Right cardiac atrium (tissue), 5 donors: ENCODE results near the gene STAM. TPM values are rescaled to one million over a fixed set of nuclear protein-coding genes. Genes with fewer than 3 reads are reported as not detected.

Source experiments
- ATAC-seq, 2 donors: fragments of 200-7000 bp; cut with Tn5 transposase; one replicate each; pipeline versions ENCODE4 v1.8.0 to v1.9.1; 2020; ENCODE audit warnings: moderate library complexity in 2 of 2, mild to moderate bottlenecking in 1 of 2
- DNase-seq, 3 donors: peaks; one replicate each; pipeline ENCODE4 v3.0.0-alpha.2; 2020
- H3K27ac ChIP-seq: one replicate; pipeline ENCODE4 v1.5.1; 2013; ENCODE audit warnings: mild to moderate bottlenecking, low read length, control low read depth, moderate library complexity
- H3K27me3 ChIP-seq: one replicate; pipeline ENCODE4 v1.6.1; 2013; ENCODE audit not compliant: control insufficient read depth, insufficient read depth
- H3K4me1 ChIP-seq: one replicate; pipeline ENCODE4 v1.6.1; 2013; ENCODE audit warnings: low read length; ENCODE audit not compliant: control insufficient read depth, insufficient read depth
- H3K4me3 ChIP-seq: one replicate; pipeline ENCODE4 v1.5.1; 2013; ENCODE audit warnings: low read length, control low read depth
- H3K9me3 ChIP-seq: one replicate; pipeline ENCODE4 v1.6.1; 2013; ENCODE audit warnings: low read length; ENCODE audit not compliant: control insufficient read depth
- WGBS: extraction: QIAGEN DNeasy Blood & Tissue Kit; methylation state at CpG from one replicate; pipeline ENCODE4 v1.1.7; 2013; 5-methylcytosine and 5-hydroxymethylcytosine counted together
- intact Hi-C, 4 donors: fragments of 100-400 bp; cut with DNase I; formaldehyde crosslinking; loops; one replicate each; pipeline versions ENCODE4 v1.11.0 to v1.14.0; 2022 to 2023
- polyA plus RNA-seq: library from polyadenylated mRNA; stranded (reverse); fragments of 200-250 nt; gene quantifications from one replicate; pipeline ENCODE4 v1.2.3, GENCODE V29; 2013
- total RNA-seq, 4 donors: library from RNA; stranded (reverse); fragmentation: NEBNext Ultra II Directional; extraction: Animal tissue kit (Norgen Biotek cat#: 25700); gene quantifications; one replicate each; pipeline ENCODE4 v1.2.1, GENCODE V29; 2021
- donor health status: healthy with polysubstance abuse.
- donor health status: DM: no; HTN: yes; CAD: no.
- donor health status: DM: no; HTN: no; CAD: no.
- donor health status: DM: no; HTN: yes; CAD: no; lungs with severe emphysema.
- donor health status: DM: yes; HTN: yes; CAD: no.

Gene STAM
- total and polyA plus RNA-seq, 5 donors: 16.8 to 37.9 (median 33.7) TPM

GRCh38 chr10:17661510-17661909 is 17.6 kb downstream of the STAM start:
- ATAC-seq (no peak), DNase-seq (no peak)
- 85% methylated on average over 3 of the region's 3 CpGs for WGBS
- Histone ChIP-seq H3K27me3 (no peaks in the 10 kb centered on the region), H3K4me1 (no peaks in the 10 kb centered on the region), H3K9me3 (no peaks in the 10 kb centered on the region), H3K27ac (no peak overlapping the region), H3K4me3 (no peak overlapping the region)
- intact Hi-C loops: no loop called here

DNA sequence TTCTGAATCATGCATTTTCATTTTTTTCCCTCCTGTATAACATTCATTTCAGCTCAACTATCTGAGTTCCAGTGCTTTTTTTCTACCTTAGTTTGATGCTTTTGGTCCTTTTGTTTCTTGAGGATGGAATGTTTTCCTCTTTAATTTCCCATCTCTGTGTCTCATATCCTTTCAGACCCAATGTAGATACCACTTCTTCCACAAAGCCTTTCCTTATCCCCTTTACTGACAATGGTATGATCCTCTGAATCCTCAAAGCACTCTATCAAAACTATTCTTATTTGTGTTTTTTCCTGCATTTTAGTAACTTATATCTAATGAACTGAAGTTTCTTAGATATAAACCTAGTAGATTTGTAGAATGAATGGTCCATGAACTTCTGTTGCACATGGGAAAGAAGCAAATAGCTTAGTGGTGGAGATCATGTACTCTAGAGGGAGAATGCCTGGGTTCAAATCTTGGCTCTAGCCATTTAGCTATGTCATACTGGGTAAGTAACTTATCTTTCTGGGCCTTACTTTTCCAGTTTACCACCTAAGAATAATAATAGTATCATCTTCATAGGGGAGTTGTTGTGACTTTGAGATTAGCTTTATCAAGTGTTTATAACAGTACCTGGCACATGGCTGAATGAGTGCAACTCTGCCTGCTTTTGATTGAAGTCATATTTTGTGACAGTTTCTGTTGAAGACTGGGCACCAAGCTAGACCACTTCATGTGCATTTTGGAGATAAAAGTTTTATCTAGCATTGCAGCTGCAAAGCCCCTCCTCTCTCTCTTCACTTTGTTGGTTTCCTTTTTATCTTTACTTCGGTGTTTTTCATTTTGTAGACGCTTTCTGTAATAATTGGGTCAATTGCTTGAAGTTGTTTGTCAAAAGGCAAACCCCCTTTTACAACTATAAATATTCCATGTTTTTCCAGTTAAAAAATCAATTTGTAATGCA is 18.5 kb downstream of the STAM start:
- DNase-seq (no peak), ATAC-seq (no peak)
- intact Hi-C loops: no loop called here
- Histone ChIP-seq H3K4me3 (no peak overlapping the region), H3K27ac (no peak overlapping the region), H3K27me3 (no peaks in the 10 kb centered on the region), H3K9me3 (no peaks in the 10 kb centered on the region), H3K4me1 (no peaks in the 10 kb centered on the region)
- WGBS: 36% methylated on average over 2 of the region's 2 CpGs

- DNase-seq: no peak
- H3K9me3 ChIP-seq: no peaks in the 10 kb centered on the region
- H3K4me3 ChIP-seq: no peak overlapping the region
- H3K27ac ChIP-seq: no peak overlapping the region
- WGBS: 77% methylated on average over 1 of the region's 1 CpG
- ATAC-seq: no peak
- no peaks in the 10 kb centered on the region for H3K27me3 ChIP-seq
- H3K4me1 ChIP-seq: no peaks in the 10 kb centered on the region
- intact Hi-C loops: no loop called here
These were observed 19.5 kb downstream of the STAM start for GRCh38 chr10:17663450-17663849.

DNA sequence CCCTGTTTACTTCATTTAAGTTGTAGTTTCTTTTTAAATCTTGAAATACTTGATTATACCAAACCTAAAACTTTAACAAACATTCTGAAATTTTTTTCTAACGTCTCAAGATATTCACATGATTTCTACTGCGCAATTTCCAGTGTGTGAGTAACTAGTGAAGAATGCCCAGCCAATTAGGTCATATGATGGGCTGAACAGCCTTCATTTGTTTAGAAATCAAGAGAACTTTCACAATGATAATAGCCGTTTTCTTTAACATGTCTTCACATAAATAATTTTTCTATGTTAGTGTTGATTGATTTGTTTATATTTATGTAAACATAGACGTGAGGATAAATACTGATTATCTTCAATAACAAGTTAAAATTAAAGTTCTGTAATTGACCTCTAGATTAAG is 21.8 kb downstream of the STAM start:
- H3K27ac ChIP-seq: no peak overlapping the region
- WGBS: 35% methylated on average over 4 of the region's 4 CpGs
- H3K27me3 ChIP-seq: no peaks in the 10 kb centered on the region
- no peaks in the 10 kb centered on the region for H3K9me3 ChIP-seq
- DNase-seq (no peak), ATAC-seq (peak; percentile 77 to 86)
- intact Hi-C loops: no loop called here
- no peak overlapping the region for H3K4me3 ChIP-seq
- H3K4me1 ChIP-seq: no peaks in the 10 kb centered on the region

- no peak for ATAC-seq
- Histone ChIP-seq H3K4me1 (no peaks in the 10 kb centered on the region), H3K9me3 (no peaks in the 10 kb centered on the region), H3K27ac (no peak overlapping the region), H3K27me3 (no peaks in the 10 kb centered on the region), H3K4me3 (no peak overlapping the region)
- DNase-seq: no peak
- intact Hi-C loops: no loop called here
- WGBS: 85% methylated on average over 6 of the region's 6 CpGs
These were observed 24.7 kb downstream of the STAM start for GRCh38 chr10:17668435-17669184.

GRCh38 chr10:17669185-17669872 is 25.4 kb downstream of the STAM start:
- no peak overlapping the region for H3K4me3 ChIP-seq
- H3K27me3 ChIP-seq: no peaks in the 10 kb centered on the region
- H3K4me1 ChIP-seq: peaks cover 2% of the 10 kb centered on the region
- H3K27ac ChIP-seq: no peak overlapping the region
- 85% methylated on average over 11 of the region's 11 CpGs for WGBS
- ATAC-seq: no peak
- H3K9me3 ChIP-seq: no peaks in the 10 kb centered on the region
- intact Hi-C loops: no loop called here
- DNase-seq: no peak

GRCh38 chr10:17671307-17671706 is 27.4 kb downstream of the STAM start:
- H3K4me1 ChIP-seq: peaks cover 2% of the 10 kb centered on the region
- no peak for DNase-seq
- intact Hi-C loops: no loop called here
- H3K4me3 ChIP-seq: no peak overlapping the region
- H3K27ac ChIP-seq: no peak overlapping the region
- WGBS: 33% methylated on average over 3 of the region's 3 CpGs
- no peaks in the 10 kb centered on the region for H3K9me3 ChIP-seq
- ATAC-seq: peak in 1 of 2 donors; percentile 25
- H3K27me3 ChIP-seq: no peaks in the 10 kb centered on the region

DNA sequence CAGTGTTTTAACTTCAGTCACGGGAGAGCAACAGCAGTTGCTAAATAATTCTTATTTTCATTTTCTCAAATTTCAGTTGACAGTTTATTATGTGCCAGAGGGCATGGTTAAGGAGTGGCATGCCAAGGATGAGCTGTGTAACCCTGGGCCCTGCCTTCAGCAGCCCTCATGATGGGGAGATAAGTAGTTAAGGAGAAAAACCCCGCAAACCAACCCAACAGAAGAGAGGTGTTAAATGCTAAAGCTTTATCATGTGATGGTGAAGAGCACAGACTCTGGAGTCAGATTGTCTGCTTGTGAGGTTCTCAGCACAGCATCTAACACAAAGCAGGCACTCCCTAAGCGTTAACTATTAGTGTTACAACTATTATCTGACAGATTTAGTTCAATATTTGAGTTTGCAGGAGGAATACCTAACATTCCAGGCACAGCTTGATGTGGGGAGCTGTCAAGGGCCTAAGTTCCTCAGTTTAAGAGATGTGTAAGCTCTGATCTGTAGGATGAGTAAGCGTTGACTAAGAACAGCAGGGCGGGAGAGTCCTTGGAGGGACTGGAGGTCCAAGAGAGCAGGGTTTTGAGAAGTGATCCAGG is 29.6 kb downstream of the STAM start:
- Histone ChIP-seq H3K4me1 (peaks cover 2% of the 10 kb centered on the region), H3K9me3 (no peaks in the 10 kb centered on the region), H3K27me3 (no peaks in the 10 kb centered on the region), H3K4me3 (no peak overlapping the region), H3K27ac (no peak overlapping the region)
- ATAC-seq (peak in 1 of 2 donors; percentile 55), DNase-seq (no peak)
- WGBS: 72% methylated on average over 5 of the region's 5 CpGs
- intact Hi-C loops: no loop called here

- peaks cover 2% of the 10 kb centered on the region for H3K4me1 ChIP-seq
- H3K27me3 ChIP-seq: no peaks in the 10 kb centered on the region
- ATAC-seq (no peak), DNase-seq (no peak)
- H3K27ac ChIP-seq: no peak overlapping the region
- H3K9me3 ChIP-seq: no peaks in the 10 kb centered on the region
- intact Hi-C loops: no loop called here
- no peak overlapping the region for H3K4me3 ChIP-seq
These were observed 30.6 kb downstream of the STAM start for GRCh38 chr10:17674566-17674965.

GRCh38 chr10:17675638-17676037 is 31.7 kb downstream of the STAM start:
- intact Hi-C loops: no loop called here

More at GRCh38 chr10:17675638-17676037, 31.7 kb downstream of the STAM start:
- Histone ChIP-seq H3K4me1 (peaks cover 2% of the 10 kb centered on the region), H3K27me3 (no peaks in the 10 kb centered on the region), H3K27ac (no peak overlapping the region), H3K4me3 (no peak overlapping the region), H3K9me3 (no peaks in the 10 kb centered on the region)
- ATAC-seq (no peak), DNase-seq (no peak)
- WGBS: 75% methylated on average over 4 of the region's 4 CpGs
